Ascending aorta (tissue), 2 donors: ENCODE measurements around the gene C16orf54. TPM values are rescaled to one million over a fixed set of nuclear protein-coding genes. Genes with fewer than 3 reads are reported as not detected.
"Not testable (repeated sequence)": the region's sequence is repeated elsewhere in the genome, so short reads cannot be mapped to it uniquely, and the experiment has no call there.

Experiments used
- DNase-seq, 2 donors: peaks; one replicate each; pipeline ENCODE4 v3.0.0-alpha.2; 2019; ENCODE audit warnings: low spot score in 2 of 2
- H3K27ac ChIP-seq, 2 donors: fragments of 200-600 bp; sonication (generic); one replicate each; pipeline ENCODE4 v1.5.1; 2016 to 2017; ENCODE audit warnings: mild to moderate bottlenecking in 1 of 2
- H3K27me3 ChIP-seq: fragments of 200-600 bp; sonication (generic); one replicate; pipeline ENCODE4 v1.5.1; 2017
- H3K36me3 ChIP-seq, 2 donors: fragments of 200-600 bp; sonication (generic); one replicate each; pipeline ENCODE4 v1.5.1; 2016
- H3K4me1 ChIP-seq, 2 donors: fragments of 200-600 bp; sonication (generic); one replicate each; pipeline ENCODE4 v1.5.1; 2016 to 2017; ENCODE audit warnings: mild to moderate bottlenecking in 1 of 2
- H3K4me3 ChIP-seq, 2 donors: fragments of 200-600 bp; sonication (generic); one replicate each; pipeline ENCODE4 v1.5.1; 2016 to 2017; ENCODE audit warnings: mild to moderate bottlenecking in 1 of 2
- H3K9me3 ChIP-seq, 2 donors: fragments of 200-600 bp; sonication (generic); one replicate each; pipeline ENCODE4 v1.5.1; 2016
- CTCF ChIP-seq, 3 experiments: fragments of 200-600 bp in 2 of 3; fragments of 450-650 bp in 1 of 3; sonication (generic) in 2 of 3; IDR thresholded peaks; one replicate each; pipeline ENCODE4 v1.5.1; 2016 to 2019; ENCODE audit warnings: antibody characterized with exemption in 3 of 3, mild to moderate bottlenecking in 1 of 3, moderate library complexity in 1 of 3
- intact Hi-C: fragments of 100-400 bp; cut with DNase I; formaldehyde crosslinking; loops from one replicate; pipeline ENCODE4 v1.15.1; 2023
- total RNA-seq: library from RNA; depleted of rRNA; stranded (reverse); fragments of >200 nt; gene quantifications from one replicate; pipeline ENCODE4 v1.1.0, GENCODE V29; 2016

Gene C16orf54
- total RNA-seq, 1 donor from 2014 or later = 0.21 TPM

- Histone ChIP-seq H3K36me3 (no peaks in the 10 kb centered on the region), H3K27me3 (no peaks in the 10 kb centered on the region), H3K9me3 (no peaks in the 10 kb centered on the region), H3K4me1 (no peaks in the 10 kb centered on the region), H3K4me3 (no peak overlapping the region), H3K27ac (no peak overlapping the region)
- no peak for TF ChIP-seq CTCF (IDR thresholded peaks at IDR 0.05)
- intact Hi-C loops = no loop called here
- no peak for DNase-seq
Observed at GRCh38 chr16:29727452-29727851, 18.3 kb downstream of the C16orf54 start.

GRCh38 chr16:29726845-29727377 lies 18.9 kb downstream of the C16orf54 start:
- Histone ChIP-seq H3K9me3 (no peaks in the 10 kb centered on the region), H3K36me3 (no peaks in the 10 kb centered on the region), H3K27me3 (no peaks in the 10 kb centered on the region), H3K4me1 (no peaks in the 10 kb centered on the region), H3K4me3 (no peak overlapping the region), H3K27ac (no peak overlapping the region)
- no peak for DNase-seq
- intact Hi-C loops = no loop called here
- no peak for TF ChIP-seq CTCF (IDR thresholded peaks at IDR 0.05)

- DNase-seq = peak; percentile 27 to 80
Observed at GRCh38 chr16:29721167-29721879, 24.5 kb downstream of the C16orf54 start.

GRCh38 chr16:29720703-29721102 lies 25.1 kb downstream of the C16orf54 start:
- H3K4me1 ChIP-seq = no peaks in the 10 kb centered on the region
- H3K36me3 ChIP-seq = no peaks in the 10 kb centered on the region
- intact Hi-C loops = no loop called here
- no peak overlapping the region for H3K27ac ChIP-seq
- no peak overlapping the region for H3K4me3 ChIP-seq
- no peak for DNase-seq
- no peak for TF ChIP-seq CTCF (IDR thresholded peaks at IDR 0.05)
- H3K27me3 ChIP-seq = no peaks in the 10 kb centered on the region
- no peaks in the 10 kb centered on the region for H3K9me3 ChIP-seq

More at GRCh38 chr16:29721167-29721879, 24.5 kb downstream of the C16orf54 start:
- intact Hi-C loops, H3K4me3 ChIP-seq, H3K9me3 ChIP-seq, H3K27ac ChIP-seq, H3K4me1 ChIP-seq, H3K36me3 ChIP-seq, H3K27me3 ChIP-seq: not testable (repeated sequence)
- TF ChIP-seq CTCF (IDR thresholded peaks at IDR 0.05) = peak; percentile 54 to 68 (median 60)

- H3K27me3 ChIP-seq = no peaks in the 10 kb centered on the region
- H3K27ac ChIP-seq = no peak overlapping the region
- H3K4me3 ChIP-seq = no peak overlapping the region
- H3K9me3 ChIP-seq = no peaks in the 10 kb centered on the region
- intact Hi-C loops = no loop called here
- H3K4me1 ChIP-seq = no peaks in the 10 kb centered on the region
- TF ChIP-seq CTCF (IDR thresholded peaks at IDR 0.05) = no peak
- DNase-seq = no peak
- H3K36me3 ChIP-seq = no peaks in the 10 kb centered on the region
Observed at GRCh38 chr16:29719063-29719462, 26.7 kb downstream of the C16orf54 start.
